Left renal cortex interstitium (tissue), 4 donors: ENCODE measurements around the gene NME2. TPM values are rescaled to one million over a fixed set of nuclear protein-coding genes. Genes with fewer than 3 reads are reported as not detected.

ENCODE experiments used
- DNase-seq, 4 donors: peaks; one replicate each; pipeline ENCODE4 v3.0.0-alpha.2; 2013; ENCODE audit warnings: low read depth in 4 of 4, low spot score in 2 of 4, missing footprints in 1 of 4
- polyA plus RNA-seq, 4 donors: library from polyadenylated mRNA; unstranded; fragments of 120-200 nt; gene quantifications; one replicate each; pipeline ENCODE4 v1.2.1, GENCODE V29; 2013; ENCODE audit not compliant: insufficient read length in 4 of 4

NME2 gene
- polyA plus RNA-seq, 4 donors = 231 to 326 (median 262) TPM

- no peak for DNase-seq
Observed at GRCh38 chr17:51191895-51192294, 25.7 kb downstream of the NME2 start.

GRCh38 chr17:51197754-51198153 is 31.5 kb downstream of the NME2 start:
- DNase-seq = no peak

- DNase-seq = no peak
Observed at GRCh38 chr17:51200295-51200694, 34.1 kb downstream of the NME2 start.

GRCh38 chr17:51200846-51201245 is 34.6 kb downstream of the NME2 start:
- no peak for DNase-seq

GRCh38 chr17:51203838-51204237 is 37.6 kb downstream of the NME2 start:
- no peak for DNase-seq

GRCh38 chr17:51214920-51215319 is 48.7 kb downstream of the NME2 start:
- DNase-seq = no peak

- DNase-seq = no peak
Observed at GRCh38 chr17:51217946-51218345, 51.7 kb downstream of the NME2 start.

GRCh38 chr17:51221322-51221721 is 55.1 kb downstream of the NME2 start:
- DNase-seq = no peak

Other genes starting within 250 kb of the NME2 start
- 100 to 1,000 TPM in 2 of 4 donors, 10 to 100 TPM in 2; 76.5 to 136 (median 106) TPM for gene SPAG9, start 45.5 kb upstream of the NME2 start, polyA plus RNA-seq
- gene NME1, start 12.9 kb upstream of the NME2 start, polyA plus RNA-seq = 10 to 100 TPM; 63.6 to 77.1 (median 73.7) TPM
- gene MBTD1, start 93.6 kb downstream of the NME2 start, polyA plus RNA-seq = 10 to 100 TPM; 41.9 to 65.2 (median 51.3) TPM
- gene UTP18, start 94.1 kb downstream of the NME2 start, polyA plus RNA-seq = 10 to 100 TPM; 42.9 to 61.4 (median 53.5) TPM